GM12892 (cell line): ENCODE measurements around the gene SHROOM4.

Experiments
- DNase-seq: peaks from one replicate; pipeline ENCODE4 v3.0.0; 2011; ENCODE audit not compliant: insufficient read length
- FAIRE-seq: peaks from 2 replicates; lab custom pipeline; 2011; peaks lifted over from hg19 to GRCh38; lab: Jason Lieb, UNC
- POLR2A ChIP-seq: IDR thresholded peaks from 2 replicates; pipeline ENCODE4 v1.6.1; 2011; ENCODE audit warnings: low read depth, low read length, control low read depth
- POLR2AphosphoS5 ChIP-seq: IDR thresholded peaks from 2 replicates; pipeline ENCODE4 v1.6.1; 2011; ENCODE audit warnings: low read depth, low read length, control low read depth
- TAF1 ChIP-seq: IDR thresholded peaks from 2 replicates; pipeline ENCODE4 v1.6.1; 2011; ENCODE audit warnings: low read depth, mild to moderate bottlenecking, control low read depth, low read length, borderline replicate concordance

The SHROOM4 gene

DNA sequence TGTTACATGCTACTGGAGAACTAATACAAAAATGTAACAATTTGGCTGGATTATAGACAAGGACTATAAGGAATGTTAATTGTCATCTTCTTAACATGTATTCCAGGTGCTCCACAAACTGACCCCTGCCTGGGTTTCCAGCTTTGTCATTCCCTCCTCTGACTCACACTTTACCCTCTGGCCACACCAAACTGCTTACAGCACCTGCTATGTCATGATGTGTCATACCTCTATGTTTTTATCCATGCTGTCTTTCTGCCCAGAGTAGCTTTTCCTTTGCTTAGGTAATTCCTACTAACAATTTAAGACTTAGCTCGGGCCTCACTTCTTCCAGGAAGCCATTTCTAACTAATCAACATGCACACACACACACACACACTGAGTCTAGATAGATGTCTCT is 14.0 kb upstream of the SHROOM4 start:
- TF ChIP-seq TAF1, result no peak
- no peak for TF ChIP-seq POLR2AphosphoS5
- no peak for TF ChIP-seq POLR2A
- no peak for FAIRE-seq

DNA sequence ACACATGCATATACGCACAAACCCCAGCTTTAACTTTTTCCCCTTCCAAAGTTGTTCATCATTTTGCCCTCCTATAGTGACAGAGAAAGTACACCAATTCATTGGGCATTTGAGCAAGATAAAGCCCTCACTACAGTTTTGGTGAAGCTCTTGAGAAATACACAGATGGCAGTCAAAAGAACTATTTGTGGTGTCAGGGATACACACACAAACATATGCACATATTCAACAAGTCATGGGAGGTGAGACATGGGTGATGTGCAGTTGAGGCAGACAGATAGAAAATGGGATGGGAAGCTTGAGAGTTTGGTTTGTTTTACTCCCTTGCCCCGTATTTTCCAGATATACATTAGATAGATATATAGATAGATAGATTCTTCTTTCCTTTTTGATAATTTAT is 11.8 kb upstream of the SHROOM4 start:
- FAIRE-seq (no peak), DNase-seq (no peak)
- no peak for TF ChIP-seq TAF1
- TF ChIP-seq POLR2A, result no peak
- TF ChIP-seq POLR2AphosphoS5, result no peak

More for the DNA sequence above, 14.0 kb upstream of the SHROOM4 start:
- DNase-seq, result no peak

DNA sequence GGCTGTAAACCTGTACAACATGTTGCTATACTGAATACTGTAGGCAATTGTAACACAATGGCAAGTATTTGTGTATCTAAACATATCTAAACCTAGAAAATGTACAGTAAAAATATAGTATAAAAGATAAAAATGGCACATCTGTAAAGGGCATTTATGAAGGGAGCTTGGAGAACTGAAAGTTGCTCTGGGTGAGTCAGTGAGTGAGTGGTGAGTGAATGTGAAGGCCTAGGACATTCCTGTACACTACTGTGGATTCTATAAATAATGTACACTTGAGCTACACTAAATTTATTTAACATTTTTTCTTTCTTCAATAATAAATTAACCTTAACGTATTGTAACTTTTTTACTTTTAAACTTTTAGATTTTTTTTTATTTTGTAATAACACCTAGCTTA is 5.0 kb upstream of the SHROOM4 start:
- FAIRE-seq, result no peak
- DNase-seq, result no peak
- TF ChIP-seq TAF1, result no peak
- TF ChIP-seq POLR2AphosphoS5, result no peak
- TF ChIP-seq POLR2A, result no peak

DNA sequence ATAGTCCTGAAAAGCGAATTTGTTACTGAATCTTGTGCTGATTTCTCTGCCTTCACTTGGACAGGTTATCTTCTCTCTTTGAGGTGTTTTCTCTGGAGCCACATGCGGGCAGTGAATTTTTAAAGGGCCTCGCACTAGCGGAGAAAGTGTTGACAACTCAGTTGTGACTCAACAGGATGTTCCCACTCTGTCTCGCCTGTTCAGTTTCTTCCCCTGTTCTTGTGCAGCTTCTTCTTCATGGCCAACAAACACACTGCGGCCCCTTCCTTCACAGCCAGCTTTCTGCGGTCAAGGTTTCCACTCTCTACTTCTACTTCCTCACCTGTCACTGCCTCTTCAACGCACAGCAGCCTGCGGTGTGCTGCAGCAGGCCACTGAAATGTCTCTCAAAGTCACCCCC is 1.1 kb upstream of the SHROOM4 start:
- no peak for DNase-seq
- FAIRE-seq, result no peak
- no peak for TF ChIP-seq TAF1

DNA sequence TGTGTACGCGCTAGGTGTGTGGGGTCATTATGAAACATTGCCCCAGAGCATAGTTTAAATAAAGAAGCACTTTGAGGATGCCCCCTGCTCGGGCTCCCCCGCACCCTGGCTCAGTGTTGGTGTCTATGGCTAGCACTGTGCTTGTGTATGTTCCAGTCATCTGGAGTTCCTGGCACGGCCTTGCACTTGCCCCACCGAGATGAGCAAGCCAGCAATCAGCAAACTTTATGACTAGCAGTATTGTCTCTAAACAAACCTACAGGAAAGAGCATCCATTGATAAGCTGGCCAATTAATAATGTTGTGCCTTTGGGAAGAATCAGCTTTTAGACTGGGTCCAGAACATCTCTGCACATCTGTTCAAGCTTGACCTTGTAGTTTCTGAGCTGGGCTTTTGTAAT is 707 bp upstream of the SHROOM4 start:
- FAIRE-seq (no peak), DNase-seq (no peak)
- no peak for TF ChIP-seq POLR2AphosphoS5
- TF ChIP-seq POLR2A, result no peak
- TF ChIP-seq TAF1, result no peak

DNA sequence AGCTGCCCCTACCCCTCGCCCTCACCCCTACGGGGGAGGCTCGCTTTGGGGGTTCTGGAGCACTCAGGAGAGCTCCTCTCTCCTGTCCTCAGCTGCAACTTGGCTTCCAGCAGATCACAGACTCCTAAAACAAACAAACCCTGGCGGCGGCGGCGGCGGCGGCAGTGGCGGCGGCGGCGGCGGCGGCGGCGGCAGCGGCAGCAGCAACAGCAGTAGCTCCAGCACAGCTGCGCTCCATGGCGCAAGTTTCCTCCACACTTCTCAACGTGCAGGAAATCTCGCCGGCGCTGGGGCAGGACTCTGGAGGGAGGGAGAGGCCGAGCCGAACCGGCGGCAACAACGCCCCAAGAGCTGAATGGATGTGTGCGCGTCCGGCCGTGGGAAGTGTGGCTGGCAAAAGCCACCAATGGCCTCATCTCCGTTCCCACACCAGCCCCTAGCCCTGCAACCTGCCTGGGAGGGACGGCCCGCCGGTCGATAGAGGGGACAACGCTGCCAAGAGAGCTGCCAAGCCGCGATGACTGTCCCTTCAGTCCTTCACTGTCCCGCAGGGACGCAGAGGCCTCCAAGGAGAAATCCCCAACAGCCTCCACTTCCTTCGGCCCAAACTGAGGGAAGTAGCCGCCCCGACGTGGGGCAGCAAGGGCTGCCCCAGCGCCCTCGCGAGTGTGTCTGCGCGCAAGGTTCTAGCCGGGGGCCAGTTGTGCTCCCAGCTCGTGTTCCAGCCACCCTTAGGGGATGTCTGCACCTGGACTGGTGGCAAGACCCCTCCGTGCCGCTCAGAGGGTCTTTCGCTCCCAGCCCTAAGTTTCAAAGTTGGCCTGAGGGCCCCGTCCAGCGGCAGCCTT is 775 bp downstream of the SHROOM4 start:
- FAIRE-seq (no peak), DNase-seq (no peak)
- TF ChIP-seq TAF1 (no peak), POLR2A (no peak), POLR2AphosphoS5 (no peak)

DNA sequence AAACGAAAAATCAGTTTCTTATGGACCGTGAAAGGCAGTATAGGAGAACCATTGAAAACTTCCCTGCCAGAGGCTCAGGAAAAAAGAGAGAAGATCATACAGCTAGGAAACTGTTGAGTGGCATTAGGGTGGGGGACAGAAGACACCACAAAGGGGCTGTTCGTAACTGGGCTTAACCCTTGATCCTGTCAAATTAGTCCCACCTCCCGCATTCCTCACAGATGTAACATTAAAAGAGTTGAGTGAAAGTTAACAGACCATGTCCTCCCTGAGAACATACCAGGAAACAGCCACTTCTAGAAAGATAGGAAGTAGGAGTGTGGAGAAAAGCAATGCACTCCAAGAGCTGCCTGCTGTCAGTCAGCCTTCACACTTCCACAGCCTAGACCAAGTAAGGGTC is 8.7 kb downstream of the SHROOM4 start:
- FAIRE-seq (no peak), DNase-seq (no peak)
- TF ChIP-seq POLR2A (no peak), TAF1 (no peak), POLR2AphosphoS5 (no peak)

DNA sequence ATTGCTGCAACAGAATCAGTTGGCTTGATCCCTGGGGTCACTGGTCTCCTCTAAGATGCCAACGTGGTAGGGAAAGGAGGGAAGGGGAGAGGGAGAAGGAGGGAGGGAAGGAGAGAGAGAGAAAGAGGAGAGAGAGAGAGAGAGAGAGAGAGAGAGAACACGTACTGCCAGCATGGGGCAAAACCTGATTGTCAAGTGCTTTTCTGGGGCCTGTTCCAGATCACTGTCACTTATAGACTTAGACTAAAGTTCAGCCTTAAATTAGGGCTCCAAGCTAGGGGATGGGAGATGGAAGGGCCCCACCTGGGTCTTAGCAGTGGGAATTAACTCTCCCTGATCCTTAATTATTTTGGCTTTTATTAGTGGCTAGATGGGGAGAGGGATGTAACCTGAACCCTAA is 12.9 kb downstream of the SHROOM4 start:
- DNase-seq, result no peak
- TF ChIP-seq POLR2AphosphoS5 (no peak), POLR2A (no peak), TAF1 (no peak)
- no peak for FAIRE-seq

DNA sequence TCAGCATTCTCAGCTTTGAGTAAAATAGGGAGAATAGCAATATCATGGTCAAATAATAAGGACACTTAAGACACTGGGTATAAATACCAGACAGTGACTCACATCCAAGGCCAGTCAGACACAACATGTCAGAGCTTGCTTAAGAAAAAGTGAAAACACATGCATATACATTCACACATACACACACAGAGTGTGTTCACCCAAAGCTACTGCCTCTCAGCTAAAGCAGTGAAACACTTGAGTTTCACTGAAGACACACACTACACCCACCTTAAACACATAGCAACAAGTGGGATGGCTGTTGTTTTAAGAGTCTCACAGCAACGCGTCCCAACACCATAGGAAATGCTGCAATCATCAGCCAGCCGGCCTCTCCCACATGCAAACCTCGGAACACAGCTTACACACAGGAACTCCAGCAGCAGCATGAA is 14.4 kb downstream of the SHROOM4 start:
- FAIRE-seq, result no peak
- TF ChIP-seq POLR2A (no peak), TAF1 (no peak)

DNA sequence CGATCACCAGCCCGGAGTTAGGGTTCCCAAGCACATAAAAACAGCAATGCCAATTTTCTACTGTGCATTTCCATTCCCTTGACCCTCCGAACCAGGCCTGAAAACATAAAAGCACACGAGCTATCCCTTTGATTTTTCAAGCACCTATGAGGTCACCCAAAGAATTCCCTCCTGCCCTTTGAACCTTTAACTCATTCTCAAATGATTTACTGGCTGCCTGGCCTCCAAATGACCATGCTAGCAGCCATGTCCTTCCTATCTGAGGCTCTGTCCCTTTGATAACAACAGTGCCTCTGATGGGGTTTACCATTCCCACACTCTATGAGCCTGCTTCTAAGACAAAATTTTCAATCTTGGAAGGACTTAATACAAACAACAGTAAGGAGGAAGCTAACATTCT is 15.2 kb downstream of the SHROOM4 start:
- DNase-seq, result no peak
- no peak for TF ChIP-seq POLR2A
- FAIRE-seq, result no peak

More for the DNA sequence above, 14.4 kb downstream of the SHROOM4 start:
- DNase-seq, result no peak

DNA sequence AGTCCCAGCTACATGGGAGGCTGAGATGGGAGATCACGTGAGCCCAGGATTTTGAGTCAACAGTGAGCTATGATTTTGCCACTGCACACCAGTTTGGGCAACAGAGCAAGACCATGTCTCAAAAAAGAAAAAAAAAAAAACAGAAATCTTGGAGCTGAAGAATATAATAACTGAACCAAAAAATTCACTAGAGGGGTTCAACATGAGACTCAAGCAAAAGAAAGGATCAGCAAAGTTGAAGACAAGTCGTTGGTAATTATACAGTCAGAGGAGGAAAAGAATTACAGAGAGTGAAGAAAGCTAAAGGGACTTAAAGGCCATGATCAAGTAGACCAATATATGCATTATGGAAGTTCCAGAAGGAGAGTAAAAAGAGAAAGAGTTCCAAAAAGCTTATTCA is 26.9 kb downstream of the SHROOM4 start:
- DNase-seq (no peak), FAIRE-seq (no peak)
- TF ChIP-seq POLR2A (no peak), POLR2AphosphoS5 (no peak), TAF1 (no peak)

DNA sequence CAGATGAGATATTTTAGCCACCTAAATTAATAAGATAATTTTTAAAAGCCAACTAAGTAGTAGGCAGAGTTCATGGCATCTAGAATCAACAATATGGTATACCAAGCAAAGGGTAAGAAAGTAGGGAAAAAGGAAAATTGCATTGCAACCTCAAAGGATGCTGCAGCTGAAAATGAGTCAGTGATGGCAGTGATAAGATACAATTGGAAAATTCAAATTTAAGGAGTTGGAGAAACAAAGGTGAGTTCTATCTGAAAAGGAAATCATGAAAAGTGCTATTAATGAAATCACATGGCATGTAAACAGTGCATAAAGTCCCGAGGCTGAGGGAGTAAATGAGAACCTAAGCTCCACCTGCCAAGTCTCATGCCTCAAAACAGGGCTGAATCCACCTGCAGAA is 33.9 kb downstream of the SHROOM4 start:
- FAIRE-seq, result no peak
- no peak for DNase-seq
- TF ChIP-seq TAF1 (no peak), POLR2A (no peak), POLR2AphosphoS5 (no peak)

DNA sequence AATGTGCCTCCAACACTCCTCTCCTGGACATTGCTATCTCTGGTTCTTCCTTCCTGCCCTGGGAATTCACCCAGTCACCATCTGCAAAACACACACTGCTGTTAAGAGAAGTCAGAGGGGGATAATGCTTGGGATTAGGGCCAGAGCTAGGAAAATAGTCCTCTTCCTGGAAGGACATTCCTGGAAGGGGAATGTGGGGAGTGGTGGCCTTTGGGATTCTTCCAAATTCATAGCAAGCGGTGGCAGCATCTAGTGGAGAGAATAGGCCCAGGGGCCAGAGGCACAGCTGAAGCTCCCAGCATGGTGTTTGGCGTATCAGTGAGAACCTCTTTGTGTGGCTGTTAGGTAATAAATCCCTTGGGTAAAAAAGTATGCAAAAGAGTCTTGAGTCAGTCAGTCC is 34.3 kb downstream of the SHROOM4 start:
- FAIRE-seq (no peak), DNase-seq (no peak)
- TF ChIP-seq POLR2AphosphoS5, result no peak
- TF ChIP-seq TAF1, result no peak
- TF ChIP-seq POLR2A, result no peak
